Esophagus muscularis mucosa (tissue), 3 donors: ENCODE measurements around the gene DISC1.

Experiments
- CTCF ChIP-seq, 3 experiments: fragments of 200-600 bp in 2 of 3; fragments of 450-650 bp in 1 of 3; sonication (generic) in 2 of 3; IDR thresholded peaks; one replicate each; pipeline ENCODE4 v1.5.1; 2017 to 2019; ENCODE audit warnings: antibody characterized with exemption in 3 of 3, mild to moderate bottlenecking in 2 of 3, moderate library complexity in 1 of 3
- POLR2A ChIP-seq: fragments of 450-650 bp; IDR thresholded peaks from one replicate; pipeline ENCODE4 v1.6.1; 2017; ENCODE audit warnings: antibody characterized with exemption, moderate library complexity, mild to moderate bottlenecking, low read depth

GRCh38 chr1:231866392-231867331, 240.1 kb downstream of the DISC1 start:
- TF ChIP-seq CTCF (IDR thresholded peaks at IDR 0.05) (peak; percentile 80 to 84 (median 81)), POLR2A (no peak)
